HG02943 (cell line): ENCODE measurements around the gene LRMDA.

ENCODE experiments used
- ATAC-seq: cut with Tn5 transposase; IDR thresholded peaks from one replicate; pipeline ENCODE4 v1.9.1; 2021; ENCODE audit warnings: mild to moderate bottlenecking, low read depth, moderate library complexity; ENCODE audit not compliant: unreplicated experiment

Gene LRMDA

GRCh38 chr10:75688506-75689300 is 257.3 kb downstream of the LRMDA start:
- ATAC-seq, result no peak

GRCh38 chr10:75693489-75693888 is 262.1 kb downstream of the LRMDA start:
- no peak for ATAC-seq

- ATAC-seq, result no peak
These were observed 262.8 kb downstream of the LRMDA start for GRCh38 chr10:75694269-75694668.

DNA sequence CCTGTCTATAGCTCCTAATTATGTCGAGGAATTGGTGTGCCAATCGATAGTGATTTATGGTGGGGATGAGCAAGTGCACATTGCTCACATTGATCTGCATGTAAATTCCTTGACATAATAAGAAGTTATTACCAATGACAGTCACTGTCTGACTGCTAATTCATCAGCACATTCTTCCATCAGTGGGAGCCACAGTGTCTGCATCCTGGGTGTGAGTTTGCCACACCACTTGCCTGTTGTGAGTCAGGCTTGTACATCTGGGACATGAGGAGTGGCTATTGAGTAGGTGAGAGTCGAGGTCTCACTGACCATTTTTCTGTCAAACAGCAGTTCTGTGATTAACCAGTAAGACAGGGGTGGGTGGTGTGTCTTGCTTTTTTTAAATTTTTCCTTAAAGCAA is 263.4 kb downstream of the LRMDA start:
- no peak for ATAC-seq

GRCh38 chr10:75695994-75696393 is 264.6 kb downstream of the LRMDA start:
- no peak for ATAC-seq

DNA sequence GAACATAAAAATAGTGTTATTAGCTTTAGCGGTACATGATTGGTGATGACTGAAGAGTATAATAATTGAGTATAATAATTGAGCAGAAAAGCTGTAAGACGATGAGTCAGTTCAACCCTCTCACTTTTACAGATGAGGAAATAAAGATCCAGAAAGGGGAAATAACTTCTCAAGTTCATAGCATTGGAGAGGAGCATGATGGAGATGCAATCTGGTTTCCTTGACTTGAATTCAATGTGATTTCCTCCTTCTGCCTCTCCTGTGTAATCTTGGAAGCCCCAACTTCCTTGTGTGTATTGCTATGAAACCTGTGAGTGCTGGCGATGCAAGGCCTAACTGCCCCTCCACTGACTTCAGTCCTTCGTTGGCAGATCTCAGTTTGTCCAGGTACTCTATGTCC is 265.1 kb downstream of the LRMDA start:
- no peak for ATAC-seq

DNA sequence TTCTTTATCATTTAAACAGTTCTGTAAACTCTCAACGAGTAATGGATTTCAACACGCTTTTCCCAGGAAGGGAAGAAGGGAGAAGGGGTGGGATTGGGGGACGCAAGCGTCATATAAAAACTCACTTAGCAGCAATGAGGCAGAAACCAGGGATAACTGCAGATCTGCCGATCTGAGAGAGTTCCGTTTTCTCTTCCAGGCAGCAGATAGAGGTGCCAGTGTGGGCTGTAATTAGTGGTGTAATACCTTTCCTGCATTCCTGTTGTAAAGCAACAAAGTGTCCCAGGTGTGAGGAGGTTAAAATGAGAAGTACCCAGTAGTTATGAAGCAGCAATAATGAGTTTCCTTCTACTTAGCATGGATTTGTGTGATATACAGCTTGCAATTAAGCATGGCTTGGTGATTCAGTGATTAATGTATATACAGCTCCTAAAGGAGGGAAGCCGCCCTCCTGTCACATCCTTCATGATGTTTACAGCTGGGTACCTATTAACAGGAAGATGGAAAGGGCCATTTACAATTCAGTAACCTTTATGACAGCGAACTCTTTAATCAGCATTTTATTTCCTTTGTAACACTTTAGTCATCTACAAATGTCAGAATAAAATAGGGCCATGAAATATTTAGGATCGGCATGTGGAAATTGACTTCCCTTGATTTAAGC is 271.9 kb downstream of the LRMDA start:
- no peak for ATAC-seq

- ATAC-seq, result no peak
These were observed 274.0 kb downstream of the LRMDA start for GRCh38 chr10:75705426-75705825.

- ATAC-seq, result no peak
These were observed 275.8 kb downstream of the LRMDA start for GRCh38 chr10:75707080-75707840.

DNA sequence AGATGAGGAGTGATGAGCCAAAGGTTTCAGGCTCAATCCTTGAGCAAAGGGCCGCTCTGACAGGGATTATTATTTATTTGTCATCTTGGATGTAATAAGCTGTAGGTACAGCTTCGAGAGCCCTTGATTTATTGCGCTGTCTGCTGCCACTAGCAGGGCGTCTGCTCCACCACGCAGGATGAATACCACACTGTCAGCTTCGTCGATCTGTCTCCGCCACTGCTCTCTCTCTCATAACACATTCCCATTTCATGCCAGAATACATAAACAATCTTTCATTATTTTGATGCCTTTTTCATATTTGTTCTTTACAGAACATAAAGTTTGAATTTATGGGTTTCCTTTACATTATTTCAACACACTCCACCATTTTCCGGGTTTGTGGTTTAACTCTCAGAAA is 276.6 kb downstream of the LRMDA start:
- ATAC-seq, result no peak

- ATAC-seq, result no peak
These were observed 277.8 kb downstream of the LRMDA start for GRCh38 chr10:75709245-75709644.

DNA sequence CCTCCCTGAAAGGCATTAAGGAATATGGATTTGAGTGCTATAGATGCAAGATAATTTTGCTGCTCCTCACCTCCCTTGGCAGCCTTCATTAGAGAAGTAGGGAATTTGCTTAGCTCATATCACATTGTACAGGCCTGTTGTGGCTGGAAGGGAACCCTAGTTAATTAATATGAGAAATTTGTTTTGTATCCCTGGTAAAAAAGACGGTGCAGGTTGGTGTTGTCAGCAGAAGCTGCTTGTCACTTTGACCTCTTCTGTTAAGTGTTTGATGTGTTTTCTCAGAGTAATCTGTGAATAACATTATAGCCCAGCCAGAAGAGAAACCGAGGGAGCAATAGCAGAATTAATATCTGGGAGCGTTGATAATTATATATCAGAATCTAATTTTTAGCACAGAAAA is 278.4 kb downstream of the LRMDA start:
- ATAC-seq, result no peak

DNA sequence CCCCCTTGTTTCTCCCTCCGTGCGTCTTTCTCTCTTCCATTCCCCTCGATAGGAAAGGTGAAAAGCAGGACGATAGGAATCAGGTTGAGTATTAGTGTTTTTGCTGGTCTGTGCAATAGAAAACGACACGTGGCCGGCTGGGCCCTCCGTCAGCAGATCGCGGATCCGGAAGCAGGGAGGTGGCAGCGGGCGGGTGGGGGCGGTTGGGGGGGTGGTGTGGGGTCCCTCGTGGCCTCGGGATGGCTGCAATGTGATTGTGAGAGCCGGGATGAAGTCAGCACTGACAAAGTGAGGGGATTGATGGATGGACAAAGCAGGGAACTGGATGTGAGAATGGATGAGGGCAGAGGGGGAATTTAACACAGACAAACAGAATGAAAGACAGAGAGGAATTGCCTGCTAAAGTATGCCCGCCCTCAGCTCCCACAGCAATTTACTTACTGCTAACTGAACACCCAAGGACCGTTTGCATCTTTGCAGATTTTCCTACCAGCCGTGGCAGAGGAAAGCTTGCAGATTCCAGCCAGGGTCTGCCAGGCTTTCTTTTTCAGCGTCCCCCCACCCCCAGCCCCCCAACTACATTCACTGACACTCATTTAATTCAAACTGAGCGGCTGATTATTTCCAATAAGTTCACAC is 280.9 kb downstream of the LRMDA start:
- no peak for ATAC-seq

- no peak for ATAC-seq
These were observed 285.1 kb downstream of the LRMDA start for GRCh38 chr10:75716506-75716905.

GRCh38 chr10:75717126-75717916 is 285.9 kb downstream of the LRMDA start:
- ATAC-seq, result no peak

GRCh38 chr10:75718991-75719390 is 287.6 kb downstream of the LRMDA start:
- ATAC-seq, result no peak

- no peak for ATAC-seq
These were observed 288.7 kb downstream of the LRMDA start for GRCh38 chr10:75720157-75720556.

GRCh38 chr10:75722020-75722419 is 290.6 kb downstream of the LRMDA start:
- ATAC-seq, result no peak

DNA sequence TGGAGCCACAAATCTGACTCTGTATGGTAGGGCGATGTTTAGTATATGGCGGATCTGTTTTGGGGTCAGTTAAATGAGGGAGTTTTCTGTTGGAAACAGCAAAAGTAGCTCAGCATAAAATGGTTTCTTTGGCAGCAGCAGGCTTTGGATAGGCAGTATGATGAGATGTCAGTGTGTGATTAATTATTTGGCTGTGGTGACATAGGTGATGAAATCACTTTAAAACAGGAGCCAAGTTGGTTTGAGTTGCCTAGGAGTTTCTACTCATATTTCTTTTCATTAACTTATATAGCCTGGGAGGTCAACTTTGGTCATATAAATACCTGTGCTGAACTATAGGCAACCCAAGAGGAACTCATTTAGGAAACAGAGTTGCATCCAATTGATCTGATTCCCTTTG is 291.2 kb downstream of the LRMDA start:
- no peak for ATAC-seq

GRCh38 chr10:75723319-75723980 is 292.0 kb downstream of the LRMDA start:
- no peak for ATAC-seq
